ENCODE results near the gene EPS8L1.
"Not testable (repeated sequence)": the region's sequence is repeated elsewhere in the genome, so short reads cannot be mapped to it uniquely, and the experiment has no call there.

The EPS8L1 gene

DNA sequence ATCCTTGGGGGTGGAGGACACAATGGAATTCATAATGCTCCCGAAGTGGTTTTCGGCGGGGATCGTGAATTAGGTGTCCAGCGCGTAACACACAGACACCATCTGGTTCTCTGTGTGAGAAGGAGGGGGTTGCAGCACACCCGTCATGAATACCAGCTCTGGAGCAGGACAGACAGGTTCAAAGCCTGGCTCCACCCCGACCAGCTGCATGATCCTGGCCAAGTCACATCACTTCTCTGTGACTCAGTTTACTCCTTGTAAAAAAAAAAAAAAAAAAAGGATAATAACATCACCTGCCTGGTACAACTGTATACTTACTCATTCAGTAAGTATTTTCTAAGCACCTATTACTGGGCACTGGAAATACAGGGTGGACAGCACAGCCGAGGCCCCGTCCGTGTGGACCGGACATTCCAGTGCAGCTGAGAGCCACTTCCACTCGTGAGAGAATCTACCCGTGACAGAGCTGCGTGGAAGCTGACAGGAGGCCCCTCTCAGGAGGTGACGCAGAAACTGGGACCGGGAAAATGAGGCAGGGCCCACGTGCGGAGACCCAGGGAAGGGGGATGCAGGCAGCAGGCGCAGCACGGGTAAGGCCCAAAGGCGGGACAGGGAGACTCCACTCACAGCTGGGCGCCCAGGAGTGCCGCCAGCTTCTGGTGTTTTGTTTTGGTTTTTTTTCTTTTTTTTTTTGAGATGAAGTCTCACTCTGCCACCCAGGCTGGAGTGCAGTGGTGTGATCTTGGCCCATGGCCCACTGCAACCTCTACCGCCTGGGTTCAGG, 24.7 kb upstream of the EPS8L1 start:
- DNase-seq, result no peak

DNA sequence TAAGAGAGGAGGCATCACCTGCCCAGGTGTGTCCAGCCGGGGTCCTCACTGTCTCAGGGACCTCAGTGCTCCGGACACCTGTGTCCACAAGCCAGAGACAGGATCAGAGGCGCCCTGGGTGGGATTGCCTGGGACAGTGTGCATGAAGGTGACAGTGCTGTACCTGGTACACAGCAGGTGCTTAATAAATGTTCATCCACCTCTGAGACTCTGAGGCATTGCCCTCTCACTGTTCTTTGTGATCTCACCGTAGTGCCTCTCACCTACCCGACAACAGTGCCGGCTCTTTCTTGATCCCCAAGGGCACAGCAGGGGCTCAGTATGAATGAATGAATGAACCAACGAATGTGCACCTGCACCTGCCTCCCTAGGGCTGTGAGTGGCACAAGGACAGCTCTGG, 21.9 kb upstream of the EPS8L1 start:
- DNase-seq, result no peak

GRCh38 chr19:55056827-55057226, 18.8 kb upstream of the EPS8L1 start:
- no peak for DNase-seq

- DNase-seq, result no peak
Measured at GRCh38 chr19:55058781-55059610, 16.7 kb upstream of the EPS8L1 start.

- not testable (repeated sequence) for DNase-seq
Measured at GRCh38 chr19:55060287-55060686, 15.4 kb upstream of the EPS8L1 start.

DNA sequence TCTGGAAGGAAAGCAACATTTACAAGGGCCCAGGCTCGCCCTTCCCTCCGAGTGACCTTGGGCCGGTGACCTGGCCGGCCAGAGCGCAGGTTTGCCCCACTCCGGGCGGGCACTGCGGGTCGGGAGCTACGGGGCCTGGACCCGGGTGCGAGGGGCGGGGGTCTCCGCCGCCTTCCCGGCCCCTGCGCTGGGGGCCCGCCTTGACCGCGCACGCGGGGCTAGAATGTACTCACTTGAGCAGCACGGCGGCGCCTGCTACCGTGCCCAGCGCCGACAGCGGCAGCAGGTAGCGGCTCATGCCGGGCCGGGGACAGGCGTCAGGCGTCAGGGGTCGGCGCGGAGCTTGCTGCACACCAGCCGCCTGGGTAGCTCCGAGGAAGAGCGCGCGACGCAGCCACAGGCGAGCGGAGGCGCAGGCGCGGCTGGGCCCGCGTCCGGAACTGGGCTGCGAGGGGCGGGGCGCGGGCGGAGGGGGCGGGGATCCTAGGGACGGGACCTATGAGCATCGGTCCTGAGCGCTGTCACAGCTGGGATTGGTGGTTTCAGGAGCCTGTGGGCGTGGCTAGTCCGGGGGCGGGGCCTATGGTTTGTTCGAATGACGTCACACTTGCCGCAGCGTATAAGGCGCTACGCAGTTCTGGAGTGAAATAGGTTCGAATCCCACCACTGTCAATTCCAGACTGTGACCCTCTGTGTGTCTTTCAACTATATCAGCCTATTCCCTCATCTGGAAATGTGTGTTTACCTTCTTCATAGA, 12.8 kb upstream of the EPS8L1 start, which contains the start of gene RDH13:
RDH13 (minus strand) TSS at position 414 of the 757 bp plus-strand sequence; CDS start at position 298, 116 bp downstream.
- DNase-seq, result peak; percentile 21

- DNase-seq, result no peak
Measured at GRCh38 chr19:55063492-55063843, 12.2 kb upstream of the EPS8L1 start.

DNA sequence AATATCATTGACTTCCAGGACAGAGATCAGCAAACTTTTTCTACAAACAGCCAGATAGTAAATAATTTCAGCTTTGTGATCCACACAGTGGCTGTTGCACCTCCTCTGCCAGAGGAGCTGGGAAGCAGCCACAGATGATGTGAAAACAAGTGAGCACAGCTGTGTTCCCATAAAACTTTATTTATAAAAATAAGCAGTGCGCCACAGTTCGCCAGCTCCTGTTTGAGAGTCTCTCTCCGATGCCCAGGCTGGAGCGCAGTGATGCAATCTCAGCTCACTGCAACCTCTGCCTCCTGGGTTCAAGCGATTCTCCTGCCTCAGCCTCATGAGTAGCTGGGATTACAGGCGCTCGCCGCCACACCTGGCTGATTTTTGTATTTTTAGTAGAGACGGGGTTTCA, 10.2 kb upstream of the EPS8L1 start:
- not testable (repeated sequence) for DNase-seq

DNA sequence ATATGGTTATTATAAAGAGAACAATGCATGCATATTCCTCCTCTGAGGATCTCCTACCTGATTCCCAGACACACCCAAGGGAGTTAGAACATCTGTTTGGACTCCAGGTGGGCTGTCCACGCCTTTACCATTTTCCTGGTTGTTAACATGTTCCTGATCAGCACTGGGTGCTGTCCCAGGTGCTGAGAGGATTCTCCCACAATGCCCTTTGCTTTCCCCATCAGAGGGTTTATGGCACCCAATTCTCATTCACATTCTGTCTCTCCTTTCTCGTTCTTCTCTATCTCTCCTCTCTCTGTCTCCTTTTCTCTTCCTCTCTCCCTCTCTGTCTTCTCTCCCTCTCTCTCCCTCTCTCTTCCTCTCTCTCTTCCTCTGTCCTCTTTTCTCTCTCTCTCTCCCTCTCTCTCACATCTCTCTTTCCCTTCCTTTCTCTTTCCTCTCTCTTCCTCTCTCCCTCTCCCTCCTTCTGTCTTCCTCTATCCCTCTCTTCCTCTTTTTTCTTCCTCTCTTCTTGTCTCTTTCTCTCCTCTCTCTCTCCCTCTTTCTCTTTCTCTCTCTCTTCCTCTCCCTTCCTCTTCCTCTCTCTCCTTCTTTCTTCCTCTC, 9.5 kb upstream of the EPS8L1 start:
- no peak for DNase-seq

DNA sequence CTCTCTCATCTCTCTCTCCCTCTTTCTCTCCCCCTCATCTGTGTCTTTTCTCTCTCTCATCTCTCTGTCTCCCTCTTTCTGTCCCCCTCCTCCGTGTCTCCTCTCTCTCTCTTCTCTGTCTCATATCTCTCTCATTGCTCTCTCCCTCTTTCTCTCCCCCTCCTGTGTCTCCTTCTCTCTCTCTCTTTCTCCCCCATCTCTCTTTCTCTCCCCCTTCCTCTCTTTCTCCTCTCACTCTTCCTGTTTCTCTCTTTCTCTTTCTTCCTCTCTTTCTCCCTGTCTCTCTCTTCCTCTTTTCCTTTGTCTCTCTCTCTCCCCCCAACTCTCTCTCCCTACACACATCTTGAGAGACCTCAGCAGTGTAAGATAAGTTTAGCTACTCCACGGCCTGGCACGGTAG, 7.8 kb upstream of the EPS8L1 start:
- no peak for DNase-seq

DNA sequence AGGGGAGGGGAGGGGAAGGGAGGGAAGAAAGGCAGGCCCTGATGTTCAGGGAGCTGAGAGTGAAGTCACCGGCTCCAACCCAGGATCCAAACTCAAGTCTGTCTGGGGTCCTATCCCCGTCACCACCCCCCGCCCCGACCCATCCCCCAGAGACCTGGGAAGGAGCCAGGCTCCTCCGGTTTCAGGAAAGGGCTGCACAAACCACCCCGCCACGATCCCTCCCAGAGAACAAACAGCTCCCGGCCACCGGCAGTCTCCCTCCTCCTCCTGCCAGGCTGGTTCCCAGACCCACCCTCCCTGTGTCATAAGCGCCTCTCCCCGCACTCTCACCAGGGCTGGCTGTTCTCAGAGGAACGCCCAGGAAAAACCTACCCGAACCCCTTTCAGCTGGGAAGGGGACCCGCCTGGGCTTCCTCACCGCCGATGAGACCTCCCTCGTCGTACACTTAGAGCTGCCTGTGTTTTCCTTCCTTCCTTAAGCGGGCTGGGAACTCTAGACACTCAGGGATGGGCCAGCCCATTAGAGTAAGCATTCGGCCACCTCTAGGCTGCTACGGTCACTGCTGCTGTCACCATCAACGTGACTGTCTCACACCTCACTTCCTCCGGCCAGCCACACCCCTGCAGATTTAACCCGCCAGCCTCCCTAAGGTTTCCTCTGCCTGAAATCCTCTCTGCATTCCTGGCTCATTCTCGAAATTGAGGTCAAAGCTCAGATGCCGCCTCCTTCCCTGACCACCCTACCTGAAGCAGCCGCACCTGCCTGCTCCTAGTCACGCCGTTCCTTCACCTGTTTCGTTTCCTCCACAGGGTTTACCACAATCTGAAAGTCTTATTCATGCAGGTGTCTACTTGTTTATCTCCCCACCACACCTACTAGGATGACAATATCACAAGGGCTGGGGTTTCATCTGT, 6.5 kb upstream of the EPS8L1 start:
- DNase-seq, result no peak

DNA sequence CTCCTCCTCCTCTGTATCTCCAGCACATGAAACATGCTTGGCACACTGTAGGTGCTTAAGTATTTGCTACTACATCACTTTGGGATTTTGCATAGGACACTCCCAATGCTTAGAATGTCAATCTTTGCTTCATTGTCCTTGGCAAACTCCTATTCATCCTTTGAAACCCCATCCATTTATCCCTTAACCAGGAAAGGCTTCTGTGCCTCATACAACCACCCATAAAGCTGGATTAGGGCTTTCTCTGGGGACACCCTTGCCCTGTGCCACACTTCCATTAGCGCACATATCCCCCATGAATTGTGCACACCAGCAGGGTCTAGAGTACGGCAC, 5.8 kb upstream of the EPS8L1 start:
- DNase-seq, result no peak

GRCh38 chr19:55070466-55071128, 5.1 kb upstream of the EPS8L1 start:
- DNase-seq, result no peak

- no peak for DNase-seq
Measured at GRCh38 chr19:55071129-55071502, 4.6 kb upstream of the EPS8L1 start.

DNA sequence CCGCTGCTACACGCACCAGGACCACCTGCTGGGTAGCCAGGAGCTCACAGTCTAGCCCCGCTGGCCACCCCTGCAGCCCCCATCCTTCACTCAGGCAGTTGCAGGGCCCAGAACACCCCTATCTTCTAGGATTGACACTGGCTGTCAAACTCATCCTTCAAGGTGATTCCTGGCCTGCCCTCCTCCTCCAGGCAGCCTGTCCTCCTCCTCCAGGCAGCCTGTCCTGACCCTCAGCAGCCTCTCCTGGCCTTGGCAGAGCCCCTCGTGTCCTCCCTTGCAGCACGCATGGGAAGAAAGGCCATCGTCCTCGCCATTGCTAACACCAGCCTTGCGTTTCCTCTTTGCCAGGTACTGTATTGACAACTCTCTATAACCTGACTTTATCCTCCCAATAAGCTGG, 3.8 kb upstream of the EPS8L1 start:
- DNase-seq, result no peak

- no peak for DNase-seq
Measured at GRCh38 chr19:55076321-55076720, 652 bp downstream of the EPS8L1 start.

GRCh38 chr19:55077106-55077505, 1.4 kb downstream of the EPS8L1 start:
- DNase-seq, result no peak

GRCh38 chr19:55078996-55079395, 3.3 kb downstream of the EPS8L1 start:
- DNase-seq, result no peak

DNA sequence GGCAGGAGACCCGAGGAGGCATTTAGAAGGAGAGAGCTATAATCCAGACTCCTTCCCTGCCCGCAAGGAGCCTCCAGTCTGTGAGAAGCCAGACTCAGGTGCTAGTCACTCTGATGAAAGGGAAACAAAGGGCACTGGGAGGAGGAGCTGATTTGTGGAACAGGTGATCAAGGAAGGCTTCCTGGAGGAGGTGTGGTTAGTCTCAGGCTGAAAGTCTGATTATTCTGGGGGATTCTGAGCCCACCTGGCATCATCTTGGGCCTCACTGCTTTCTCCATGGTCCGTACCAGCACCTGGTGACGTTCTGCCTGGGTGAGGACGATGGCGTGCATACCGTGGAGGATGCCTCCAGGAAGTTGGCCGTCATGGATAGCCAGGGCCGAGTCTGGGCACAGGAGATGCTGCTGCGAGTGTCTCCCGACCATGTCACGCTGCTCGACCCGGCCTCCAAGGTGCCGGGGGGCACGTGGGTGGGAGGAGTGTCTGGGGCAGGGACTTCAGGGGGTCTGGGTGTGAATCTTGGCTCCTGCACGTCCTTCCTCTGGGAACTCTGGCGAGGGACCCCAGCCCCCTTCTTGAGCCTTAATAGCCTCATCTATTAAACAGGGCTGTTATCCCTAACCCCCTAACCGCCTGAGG, 3.9 kb downstream of the EPS8L1 start:
- no peak for DNase-seq

GRCh38 chr19:55080121-55080967, 4.7 kb downstream of the EPS8L1 start:
- DNase-seq, result no peak

All from NCI-H510A treated with DMSO at 0.1 percent for 48 hours (cell line).